Measurements from ENCODE around the gene PBLD.
A peak's percentile ranks its signal among the peaks of the same experiment; 100 is the strongest.
"Not testable (repeated sequence)": the region's sequence is repeated elsewhere in the genome, so short reads cannot be mapped to it uniquely, and the experiment has no call there.

The PBLD gene

GRCh38 chr10:68330852-68331454, 1.8 kb downstream of the PBLD start:
- no peak for DNase-seq (ENCODE audit: low read depth)

GRCh38 chr10:68329506-68329861, 3.2 kb downstream of the PBLD start:
- DNase-seq (ENCODE audit: low read depth): no peak

GRCh38 chr10:68327889-68328786, 4.6 kb downstream of the PBLD start:
- DNase-seq (ENCODE audit: low read depth): peak; percentile 81

DNA sequence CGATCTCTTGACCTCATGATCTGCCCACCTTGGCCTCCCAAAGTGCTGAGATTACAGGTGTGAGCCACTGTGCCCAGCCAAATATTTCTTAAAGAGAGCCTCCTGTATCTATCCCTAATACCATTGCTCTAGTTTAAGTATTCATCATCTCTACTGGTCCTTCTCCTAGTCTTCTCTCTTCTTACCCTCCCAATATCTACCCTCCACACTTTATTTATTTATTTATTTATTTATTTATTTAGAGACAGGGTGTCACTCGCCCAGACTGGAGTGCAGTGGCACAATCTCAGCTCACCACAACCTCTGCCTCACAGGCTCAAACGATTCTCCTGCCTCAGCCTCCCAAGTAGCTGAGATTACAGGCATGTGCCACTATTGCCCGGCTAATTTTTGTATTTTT, 8.3 kb downstream of the PBLD start:
- DNase-seq (ENCODE audit: low read depth): not testable (repeated sequence)

DNA sequence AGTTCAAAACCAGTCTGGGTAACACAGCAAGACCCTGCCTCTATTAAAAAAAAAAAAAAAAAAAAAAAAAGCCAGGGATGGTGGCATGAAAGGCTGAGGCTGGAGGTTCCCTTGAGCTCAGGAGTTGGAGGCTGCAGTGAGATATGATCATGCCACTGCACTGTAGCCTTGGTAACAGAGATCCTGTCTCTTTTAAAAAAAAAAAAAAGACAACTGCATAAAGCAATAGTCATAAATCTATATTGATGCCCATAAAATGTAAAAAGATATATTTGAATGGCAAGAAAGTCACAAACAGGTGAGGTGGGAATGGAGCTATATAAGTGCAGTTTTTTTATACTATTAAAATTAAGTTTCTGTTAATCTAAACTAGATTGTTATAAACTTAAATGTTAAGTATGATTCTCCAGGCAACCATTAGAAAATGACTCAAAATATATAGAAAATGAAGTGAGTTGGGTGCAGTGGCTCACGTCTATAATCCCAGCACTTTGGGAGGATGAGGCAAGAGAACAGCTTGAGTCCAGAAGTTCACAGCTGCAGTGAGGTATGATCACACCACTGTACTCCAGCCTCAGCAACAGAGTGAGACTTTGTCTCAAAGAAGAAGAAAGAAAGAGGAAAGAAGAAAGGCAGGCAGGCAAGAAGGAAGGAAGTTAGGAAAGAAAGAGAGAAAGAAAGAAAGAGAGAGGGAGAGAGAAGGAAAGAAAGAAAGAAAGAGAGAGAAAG, 14.2 kb downstream of the PBLD start:
- no peak for DNase-seq (ENCODE audit: low read depth)

GRCh38 chr10:68315582-68315981, 17.1 kb downstream of the PBLD start:
- DNase-seq (ENCODE audit: low read depth): no peak

- DNase-seq (ENCODE audit: low read depth): not testable (repeated sequence)
Measured at GRCh38 chr10:68314930-68315329, 17.8 kb downstream of the PBLD start.

DNA sequence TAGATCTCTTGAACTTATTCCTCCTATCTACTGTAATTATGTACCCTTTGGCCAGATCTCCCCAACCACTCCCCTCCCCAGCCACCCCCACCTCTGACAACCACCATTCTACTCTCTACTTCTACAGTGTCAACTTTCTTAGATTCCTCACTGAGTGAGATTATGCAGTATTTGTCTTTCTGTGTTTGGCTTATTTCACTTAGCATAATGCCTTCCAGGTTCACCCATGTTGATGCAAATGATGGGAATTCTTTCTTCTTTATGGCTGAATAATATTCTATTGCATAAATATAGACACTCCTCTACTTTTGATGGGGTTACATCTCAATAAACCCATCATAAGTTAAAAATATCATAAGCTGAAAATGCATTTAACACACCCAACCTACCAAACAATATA, 22.2 kb downstream of the PBLD start:
- no peak for DNase-seq (ENCODE audit: low read depth)

GRCh38 chr10:68305854-68306253, 26.9 kb downstream of the PBLD start:
- DNase-seq (ENCODE audit: low read depth): no peak

GRCh38 chr10:68303849-68304412, 28.8 kb downstream of the PBLD start:
- no peak for DNase-seq (ENCODE audit: low read depth)

DNA sequence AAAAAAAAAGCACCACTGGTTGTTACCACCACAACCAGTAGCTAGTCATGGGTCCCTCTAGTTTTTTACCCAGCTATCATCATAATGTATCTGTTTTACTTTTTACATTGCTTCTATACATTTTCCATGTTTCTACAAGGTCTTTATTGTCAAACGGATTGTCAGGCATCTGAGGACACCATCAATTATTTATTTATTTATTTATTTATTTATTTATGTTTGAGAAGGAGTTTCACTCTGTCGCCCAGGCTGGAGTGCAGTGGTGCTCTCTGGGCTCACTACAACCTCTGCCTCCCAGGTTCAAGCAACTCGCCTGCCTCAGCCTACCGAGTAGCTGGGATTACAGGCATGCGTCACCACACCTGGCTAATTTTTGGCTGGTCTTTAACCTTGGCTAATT, 29.9 kb downstream of the PBLD start:
- DNase-seq (ENCODE audit: low read depth): no peak

DNA sequence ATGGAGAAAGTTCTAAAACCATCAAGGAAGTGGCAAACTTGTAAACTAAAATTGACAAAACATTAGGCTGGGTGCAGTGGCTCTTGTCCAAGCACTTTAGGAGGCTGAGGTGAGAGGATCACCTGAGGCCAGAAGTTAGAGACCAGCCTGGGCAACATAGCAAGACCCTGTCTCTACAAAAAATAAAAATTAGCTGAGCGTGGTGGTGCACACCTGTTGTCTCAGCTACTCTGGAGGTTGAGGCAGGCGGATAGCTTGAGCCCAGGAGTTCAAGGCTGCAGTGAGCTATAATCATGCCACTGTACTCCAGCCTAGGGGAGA, 30.3 kb downstream of the PBLD start:
- DNase-seq (ENCODE audit: low read depth): no peak

DNA sequence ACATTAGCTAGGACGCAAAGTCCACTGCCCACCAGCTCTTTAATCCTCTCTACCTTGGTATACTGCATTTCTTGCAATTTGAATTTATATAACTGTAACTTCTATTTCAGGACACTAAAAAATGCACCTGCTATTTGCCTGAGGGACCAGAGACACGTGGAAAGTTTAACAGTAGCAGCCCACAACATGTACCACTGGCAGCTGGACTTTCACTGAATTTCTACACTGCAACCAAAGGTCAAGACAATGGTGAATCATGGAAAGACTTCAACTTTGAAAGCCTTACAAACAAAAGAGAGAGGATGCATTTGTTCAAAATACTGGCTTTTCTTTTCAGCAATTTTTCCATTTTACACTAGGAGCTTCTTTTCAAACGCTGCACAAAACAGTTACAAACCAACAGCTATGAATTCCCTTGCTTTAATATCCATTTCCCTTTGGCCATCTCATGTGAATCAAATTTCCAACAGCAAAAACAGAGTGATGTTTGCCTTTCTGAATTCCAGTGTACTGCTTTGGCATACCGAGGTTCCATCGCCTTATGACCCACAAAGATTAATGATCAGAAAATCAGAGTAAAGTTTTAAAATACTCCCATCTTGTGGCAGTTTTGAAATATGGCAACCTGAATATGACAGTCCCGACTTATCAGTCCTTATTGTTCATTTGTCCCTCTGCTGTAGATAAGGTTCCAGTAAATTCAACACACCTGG, 30.8 kb downstream of the PBLD start:
- DNase-seq (ENCODE audit: low read depth): peak; percentile 69

DNA sequence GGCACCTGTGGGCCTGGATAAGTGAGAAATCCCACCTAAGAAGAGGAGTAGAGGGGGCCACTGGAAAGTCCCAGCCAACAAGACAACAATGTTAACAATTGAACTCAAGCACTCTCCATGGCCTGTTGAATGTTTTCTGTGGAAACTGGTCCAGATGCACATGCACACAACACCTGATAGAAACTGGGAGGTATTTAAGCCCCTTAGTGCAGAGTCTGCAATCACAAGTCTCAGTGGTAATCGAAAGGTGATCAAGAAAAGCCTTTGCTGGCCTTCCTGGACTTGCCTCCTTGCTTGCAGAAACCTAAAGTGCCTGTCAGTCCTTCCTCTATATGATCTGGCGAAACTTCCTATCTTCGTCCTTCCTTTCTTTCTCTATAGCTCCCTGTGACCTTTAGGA, 31.4 kb downstream of the PBLD start:
- no peak for DNase-seq (ENCODE audit: low read depth)

- DNase-seq (ENCODE audit: low read depth): no peak
Measured at GRCh38 chr10:68296843-68297663, 35.7 kb downstream of the PBLD start.

GRCh38 chr10:68290736-68291135, 42.0 kb downstream of the PBLD start:
- DNase-seq (ENCODE audit: low read depth): no peak

DNA sequence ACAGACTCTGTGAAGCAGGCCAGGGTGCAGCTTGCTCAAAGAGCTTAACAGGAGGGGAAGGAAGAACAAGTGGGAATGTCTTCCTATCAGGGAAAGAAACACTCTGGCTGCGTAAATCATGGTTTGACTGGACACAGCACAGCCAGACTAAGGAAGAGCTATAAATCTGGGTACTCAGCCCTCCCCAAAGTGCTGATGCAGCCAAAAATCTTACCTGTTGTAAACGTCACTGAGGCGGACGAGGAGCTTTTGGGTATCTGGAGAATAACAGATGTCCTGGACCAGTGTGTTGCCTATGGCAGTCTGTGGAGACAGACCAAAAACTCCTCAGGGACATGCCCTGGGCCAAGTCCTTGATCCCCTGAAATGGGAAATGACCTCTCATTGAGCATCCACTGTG, 44.0 kb downstream of the PBLD start:
- DNase-seq (ENCODE audit: low read depth): no peak

- DNase-seq (ENCODE audit: low read depth): no peak
Measured at GRCh38 chr10:68284062-68285001, 48.4 kb downstream of the PBLD start.

DNA sequence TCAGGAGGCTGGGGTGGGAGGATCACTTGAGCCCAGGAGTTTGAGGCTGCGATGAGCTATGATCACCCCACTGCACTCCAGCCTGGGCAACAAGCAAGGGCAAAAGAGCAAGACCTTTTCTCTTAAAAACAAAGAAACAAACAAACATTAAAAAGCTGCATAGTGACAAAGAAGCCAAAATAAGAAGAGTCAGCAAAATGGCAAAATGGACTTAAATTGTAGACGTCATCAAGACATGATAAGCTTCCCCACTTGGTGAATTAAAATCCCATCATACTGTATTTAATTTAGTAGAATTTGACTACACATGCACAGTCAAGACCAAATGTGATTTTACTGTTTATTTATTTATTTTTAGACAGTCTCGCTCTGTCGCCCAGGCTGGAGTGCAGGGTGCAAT, 52.0 kb downstream of the PBLD start:
- no peak for DNase-seq (ENCODE audit: low read depth)

Measured in iris pigment epithelial cell (primary cell).